ENCODE data around the gene C19orf12.
"Not testable (repeated sequence)": the region's sequence is repeated elsewhere in the genome, so short reads cannot be mapped to it uniquely, and the experiment has no call there.

C19orf12 gene

DNA sequence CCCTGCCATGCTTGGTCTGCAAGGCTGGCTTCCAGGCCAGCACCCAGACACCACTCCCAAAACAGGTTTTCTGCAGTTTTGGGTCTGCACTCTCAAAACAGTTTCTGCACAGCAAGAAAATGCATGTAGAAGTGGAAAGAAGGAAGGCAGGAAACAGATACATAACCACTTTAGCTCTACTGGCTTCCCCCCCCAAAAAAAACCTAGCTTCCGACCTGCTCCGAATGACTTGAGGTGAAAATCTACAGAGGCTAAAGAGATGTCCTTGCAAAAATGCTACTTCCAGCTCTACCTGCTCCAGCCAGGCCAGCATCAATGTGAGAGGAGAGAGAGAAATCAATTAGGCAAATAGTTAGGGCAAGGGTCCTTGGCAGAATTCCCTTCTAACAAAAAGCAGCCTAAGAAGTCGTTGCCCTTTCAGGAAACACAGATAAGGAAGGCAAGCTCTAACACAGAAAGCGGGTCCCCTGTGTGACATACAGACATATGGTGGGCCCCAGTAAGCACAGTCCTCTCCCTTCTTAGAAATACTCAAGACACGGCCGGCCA lies 3.4 kb downstream of the C19orf12 start (continued):
- TF ChIP-seq CSDC2 (CRISPR knock-in tag; IDR thresholded peaks at IDR 0.05) (no peak), ZNF70 (CRISPR knock-in tag; IDR thresholded peaks at IDR 0.05) (no peak)
- TF ChIP-seq, protein P1, sequence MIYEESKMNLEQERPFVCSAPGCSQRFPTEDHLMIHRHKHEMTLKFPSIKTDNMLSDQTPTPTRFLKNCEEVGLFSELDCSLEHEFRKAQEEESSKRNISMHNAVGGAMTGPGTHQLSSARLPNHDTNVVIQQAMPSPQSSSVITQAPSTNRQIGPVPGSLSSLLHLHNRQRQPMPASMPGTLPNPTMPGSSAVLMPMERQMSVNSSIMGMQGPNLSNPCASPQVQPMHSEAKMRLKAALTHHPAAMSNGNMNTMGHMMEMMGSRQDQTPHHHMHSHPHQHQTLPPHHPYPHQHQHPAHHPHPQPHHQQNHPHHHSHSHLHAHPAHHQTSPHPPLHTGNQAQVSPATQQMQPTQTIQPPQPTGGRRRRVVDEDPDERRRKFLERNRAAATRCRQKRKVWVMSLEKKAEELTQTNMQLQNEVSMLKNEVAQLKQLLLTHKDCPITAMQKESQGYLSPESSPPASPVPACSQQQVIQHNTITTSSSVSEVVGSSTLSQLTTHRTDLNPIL (CRISPR knock-in tag; IDR thresholded peaks at IDR 0.05; ENCODE audit: low read depth) = no peak

DNA sequence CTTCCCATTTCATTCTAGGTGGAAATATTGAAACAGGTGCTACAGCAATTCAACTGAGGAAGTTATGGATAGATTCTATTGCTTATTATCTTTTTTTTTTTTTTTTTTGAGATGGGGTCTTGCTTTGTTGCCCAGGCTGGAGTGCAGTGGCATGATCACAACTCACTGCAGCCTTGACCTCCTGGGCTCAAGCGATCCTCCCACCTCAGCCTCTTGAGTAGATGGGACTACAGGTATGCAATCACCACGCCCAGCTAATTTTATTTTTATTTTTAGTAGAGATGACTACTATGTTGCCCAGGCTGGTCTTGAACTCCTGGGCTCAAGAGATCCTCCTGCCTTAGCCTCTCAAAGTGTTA lies 5.6 kb downstream of the C19orf12 start:
- ATAC-seq = not testable (repeated sequence)

DNA sequence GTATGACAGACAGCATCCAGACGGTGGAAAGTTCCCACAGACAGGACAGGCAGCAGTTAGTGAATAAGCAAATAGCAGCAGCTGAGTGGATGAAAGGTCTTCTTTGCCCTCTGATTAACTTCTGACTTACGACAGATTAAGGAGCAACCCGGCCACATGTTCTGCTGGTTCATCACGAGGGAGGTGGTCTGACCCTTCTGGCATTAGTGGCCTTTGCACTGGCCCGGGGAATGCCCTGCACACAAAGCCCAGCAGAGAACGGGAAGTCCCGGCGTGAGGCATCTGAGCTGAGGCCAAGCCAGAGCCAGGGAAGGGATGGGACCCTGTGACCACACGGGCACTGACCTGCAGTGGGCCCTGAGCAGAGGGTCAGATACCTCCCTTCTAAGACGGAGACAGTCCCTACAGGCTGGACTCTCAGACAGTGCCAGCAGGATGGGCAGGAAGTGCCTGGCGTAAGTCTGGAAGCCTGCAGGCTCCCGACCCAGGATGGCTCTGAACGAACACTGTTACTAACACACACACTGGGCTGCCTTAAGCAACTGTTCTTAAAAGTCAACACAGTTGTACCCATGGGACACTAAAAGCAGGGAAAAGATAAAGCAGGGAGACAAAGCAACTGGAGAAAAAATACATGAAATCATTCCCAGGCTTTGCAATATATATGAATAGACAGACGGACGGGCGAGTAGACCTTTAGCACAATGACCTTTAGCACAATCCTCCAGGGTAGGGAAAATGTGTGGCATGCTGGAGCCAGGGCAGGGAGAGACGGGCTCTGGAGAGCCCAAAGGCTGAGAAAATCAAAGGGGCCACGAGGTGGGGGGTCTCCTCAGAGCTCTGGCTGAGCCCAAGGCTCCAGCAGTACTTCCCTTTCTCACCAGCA lies 6.3 kb downstream of the C19orf12 start:
- ATAC-seq = no peak
- TF ChIP-seq GLIS3 (CRISPR knock-in tag; IDR thresholded peaks at IDR 0.05) (no peak), ZNF70 (CRISPR knock-in tag; IDR thresholded peaks at IDR 0.05) (no peak), SNAI2 (CRISPR knock-in tag; IDR thresholded peaks at IDR 0.05) (no peak), TOX (CRISPR knock-in tag; IDR thresholded peaks at IDR 0.05; ENCODE audit: borderline replicate concordance) (no peak), CSDC2 (CRISPR knock-in tag; IDR thresholded peaks at IDR 0.05) (no peak), ZFP3 (CRISPR knock-in tag; IDR thresholded peaks at IDR 0.05) (no peak), BACH2 (CRISPR knock-in tag; IDR thresholded peaks at IDR 0.05; ENCODE audit: borderline replicate concordance) (no peak), TCF4 (CRISPR knock-in tag; IDR thresholded peaks at IDR 0.05; ENCODE audit: borderline replicate concordance) (no peak), ARNTL (CRISPR knock-in tag; IDR thresholded peaks at IDR 0.05; ENCODE audit: borderline replicate concordance, low read depth) (no peak), ESRRG (CRISPR knock-in tag; IDR thresholded peaks at IDR 0.05) (no peak), ISL1 (CRISPR knock-in tag; IDR thresholded peaks at IDR 0.05) (no peak), ZFP30 (CRISPR knock-in tag; IDR thresholded peaks at IDR 0.05) (no peak), OSR1 (CRISPR knock-in tag; IDR thresholded peaks at IDR 0.05) (no peak), RARB (CRISPR knock-in tag; IDR thresholded peaks at IDR 0.05) (no peak)
- TF ChIP-seq, protein P2, sequence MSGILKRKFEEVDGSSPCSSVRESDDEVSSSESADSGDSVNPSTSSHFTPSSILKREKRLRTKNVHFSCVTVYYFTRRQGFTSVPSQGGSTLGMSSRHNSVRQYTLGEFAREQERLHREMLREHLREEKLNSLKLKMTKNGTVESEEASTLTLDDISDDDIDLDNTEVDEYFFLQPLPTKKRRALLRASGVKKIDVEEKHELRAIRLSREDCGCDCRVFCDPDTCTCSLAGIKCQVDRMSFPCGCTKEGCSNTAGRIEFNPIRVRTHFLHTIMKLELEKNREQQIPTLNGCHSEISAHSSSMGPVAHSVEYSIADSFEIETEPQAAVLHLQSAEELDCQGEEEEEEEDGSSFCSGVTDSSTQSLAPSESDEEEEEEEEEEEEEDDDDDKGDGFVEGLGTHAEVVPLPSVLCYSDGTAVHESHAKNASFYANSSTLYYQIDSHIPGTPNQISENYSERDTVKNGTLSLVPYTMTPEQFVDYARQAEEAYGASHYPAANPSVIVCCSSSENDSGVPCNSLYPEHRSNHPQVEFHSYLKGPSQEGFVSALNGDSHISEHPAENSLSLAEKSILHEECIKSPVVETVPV (CRISPR knock-in tag; IDR thresholded peaks at IDR 0.05) = no peak
- TF ChIP-seq, protein P3, sequence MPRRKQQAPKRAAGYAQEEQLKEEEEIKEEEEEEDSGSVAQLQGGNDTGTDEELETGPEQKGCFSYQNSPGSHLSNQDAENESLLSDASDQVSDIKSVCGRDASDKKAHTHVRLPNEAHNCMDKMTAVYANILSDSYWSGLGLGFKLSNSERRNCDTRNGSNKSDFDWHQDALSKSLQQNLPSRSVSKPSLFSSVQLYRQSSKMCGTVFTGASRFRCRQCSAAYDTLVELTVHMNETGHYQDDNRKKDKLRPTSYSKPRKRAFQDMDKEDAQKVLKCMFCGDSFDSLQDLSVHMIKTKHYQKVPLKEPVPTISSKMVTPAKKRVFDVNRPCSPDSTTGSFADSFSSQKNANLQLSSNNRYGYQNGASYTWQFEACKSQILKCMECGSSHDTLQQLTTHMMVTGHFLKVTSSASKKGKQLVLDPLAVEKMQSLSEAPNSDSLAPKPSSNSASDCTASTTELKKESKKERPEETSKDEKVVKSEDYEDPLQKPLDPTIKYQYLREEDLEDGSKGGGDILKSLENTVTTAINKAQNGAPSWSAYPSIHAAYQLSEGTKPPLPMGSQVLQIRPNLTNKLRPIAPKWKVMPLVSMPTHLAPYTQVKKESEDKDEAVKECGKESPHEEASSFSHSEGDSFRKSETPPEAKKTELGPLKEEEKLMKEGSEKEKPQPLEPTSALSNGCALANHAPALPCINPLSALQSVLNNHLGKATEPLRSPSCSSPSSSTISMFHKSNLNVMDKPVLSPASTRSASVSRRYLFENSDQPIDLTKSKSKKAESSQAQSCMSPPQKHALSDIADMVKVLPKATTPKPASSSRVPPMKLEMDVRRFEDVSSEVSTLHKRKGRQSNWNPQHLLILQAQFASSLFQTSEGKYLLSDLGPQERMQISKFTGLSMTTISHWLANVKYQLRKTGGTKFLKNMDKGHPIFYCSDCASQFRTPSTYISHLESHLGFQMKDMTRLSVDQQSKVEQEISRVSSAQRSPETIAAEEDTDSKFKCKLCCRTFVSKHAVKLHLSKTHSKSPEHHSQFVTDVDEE (CRISPR knock-in tag; IDR thresholded peaks at IDR 0.05) = no peak
- TF ChIP-seq, protein P4, sequence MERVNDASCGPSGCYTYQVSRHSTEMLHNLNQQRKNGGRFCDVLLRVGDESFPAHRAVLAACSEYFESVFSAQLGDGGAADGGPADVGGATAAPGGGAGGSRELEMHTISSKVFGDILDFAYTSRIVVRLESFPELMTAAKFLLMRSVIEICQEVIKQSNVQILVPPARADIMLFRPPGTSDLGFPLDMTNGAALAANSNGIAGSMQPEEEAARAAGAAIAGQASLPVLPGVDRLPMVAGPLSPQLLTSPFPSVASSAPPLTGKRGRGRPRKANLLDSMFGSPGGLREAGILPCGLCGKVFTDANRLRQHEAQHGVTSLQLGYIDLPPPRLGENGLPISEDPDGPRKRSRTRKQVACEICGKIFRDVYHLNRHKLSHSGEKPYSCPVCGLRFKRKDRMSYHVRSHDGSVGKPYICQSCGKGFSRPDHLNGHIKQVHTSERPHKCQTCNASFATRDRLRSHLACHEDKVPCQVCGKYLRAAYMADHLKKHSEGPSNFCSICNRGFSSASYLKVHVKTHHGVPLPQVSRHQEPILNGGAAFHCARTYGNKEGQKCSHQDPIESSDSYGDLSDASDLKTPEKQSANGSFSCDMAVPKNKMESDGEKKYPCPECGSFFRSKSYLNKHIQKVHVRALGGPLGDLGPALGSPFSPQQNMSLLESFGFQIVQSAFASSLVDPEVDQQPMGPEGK (CRISPR knock-in tag; IDR thresholded peaks at IDR 0.05; ENCODE audit: borderline replicate concordance) = no peak
- TF ChIP-seq, protein P5, sequence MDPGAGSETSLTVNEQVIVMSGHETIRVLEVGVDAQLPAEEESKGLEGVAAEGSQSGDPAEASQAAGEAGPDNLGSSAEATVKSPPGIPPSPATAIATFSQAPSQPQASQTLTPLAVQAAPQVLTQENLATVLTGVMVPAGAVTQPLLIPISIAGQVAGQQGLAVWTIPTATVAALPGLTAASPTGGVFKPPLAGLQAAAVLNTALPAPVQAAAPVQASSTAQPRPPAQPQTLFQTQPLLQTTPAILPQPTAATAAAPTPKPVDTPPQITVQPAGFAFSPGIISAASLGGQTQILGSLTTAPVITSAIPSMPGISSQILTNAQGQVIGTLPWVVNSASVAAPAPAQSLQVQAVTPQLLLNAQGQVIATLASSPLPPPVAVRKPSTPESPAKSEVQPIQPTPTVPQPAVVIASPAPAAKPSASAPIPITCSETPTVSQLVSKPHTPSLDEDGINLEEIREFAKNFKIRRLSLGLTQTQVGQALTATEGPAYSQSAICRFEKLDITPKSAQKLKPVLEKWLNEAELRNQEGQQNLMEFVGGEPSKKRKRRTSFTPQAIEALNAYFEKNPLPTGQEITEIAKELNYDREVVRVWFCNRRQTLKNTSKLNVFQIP (CRISPR knock-in tag; IDR thresholded peaks at IDR 0.05; ENCODE audit: borderline replicate concordance, low read depth) = no peak
- TF ChIP-seq, protein P1 (CRISPR knock-in tag; IDR thresholded peaks at IDR 0.05; ENCODE audit: low read depth) = no peak

Measured in SK-N-SH treated with all-trans-retinoic acid at 6 μM for 48 hours (cell line).